Stimulated activated CD4-positive, alpha-beta T cell treated with anti-CD3 and anti-CD28 coated beads, Interleukin-12 subunit alpha, Interleukin-12 subunit beta, amount 100 ng/mL, for 48 hours (primary cell): ENCODE results near the gene COQ10B.
"Not testable (repeated sequence)": the region's sequence is repeated elsewhere in the genome, so short reads cannot be mapped to it uniquely, and the experiment has no call there.

ENCODE experiments used
- DNase-seq, 3 donors: peaks; one replicate each; pipeline ENCODE4 v3.0.0-alpha.2; 2020; ENCODE audit warnings: low read depth in 2 of 3, low spot score in 1 of 3

COQ10B gene

DNA sequence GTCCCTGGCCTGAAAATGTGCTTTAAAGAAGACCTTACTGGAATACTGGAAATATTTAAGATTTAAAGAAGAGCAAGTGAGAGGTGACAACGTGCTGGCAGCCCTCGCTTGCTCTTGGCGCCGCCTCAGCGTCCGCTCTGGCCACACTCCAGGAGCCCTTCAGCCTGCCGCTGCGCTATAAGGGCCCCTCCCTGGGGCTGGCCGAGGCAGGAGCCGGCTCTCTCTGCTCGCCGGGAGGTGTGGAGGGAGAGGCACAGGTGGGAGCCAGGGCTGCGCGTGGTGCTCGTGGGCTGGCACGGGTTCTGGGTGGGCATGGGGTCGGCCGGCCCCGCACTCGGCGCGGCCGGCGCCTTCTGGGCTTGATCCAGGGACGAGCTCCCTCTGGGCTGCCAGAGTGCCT is 2.9 kb upstream of the COQ10B start:
- DNase-seq: no peak

DNA sequence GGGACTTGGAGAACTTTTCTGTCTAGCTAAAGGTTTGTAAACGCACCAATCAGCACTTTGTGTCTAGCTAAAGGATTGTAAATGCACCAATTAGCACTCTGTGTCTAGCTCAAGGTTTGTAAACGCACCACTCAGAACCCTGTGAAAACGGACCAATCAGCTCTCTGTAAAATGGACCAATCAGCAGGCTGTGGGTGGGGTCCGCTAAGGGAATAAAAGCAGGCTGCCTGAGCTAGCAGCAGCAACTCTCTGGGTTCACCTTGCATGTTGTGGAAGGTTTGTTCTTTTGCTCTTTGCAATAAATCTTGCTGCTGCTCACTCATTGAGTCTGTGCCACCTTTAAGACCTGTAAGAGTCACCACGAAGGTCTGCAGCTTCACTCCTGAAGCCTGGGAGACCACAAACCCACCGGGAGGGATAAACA is 2.4 kb upstream of the COQ10B start:
- DNase-seq: not testable (repeated sequence)

GRCh38 chr2:197452754-197453122 is 614 bp upstream of the COQ10B start:
- DNase-seq: no peak

GRCh38 chr2:197453914-197454398 is 604 bp downstream of the COQ10B start:
- no peak for DNase-seq

DNA sequence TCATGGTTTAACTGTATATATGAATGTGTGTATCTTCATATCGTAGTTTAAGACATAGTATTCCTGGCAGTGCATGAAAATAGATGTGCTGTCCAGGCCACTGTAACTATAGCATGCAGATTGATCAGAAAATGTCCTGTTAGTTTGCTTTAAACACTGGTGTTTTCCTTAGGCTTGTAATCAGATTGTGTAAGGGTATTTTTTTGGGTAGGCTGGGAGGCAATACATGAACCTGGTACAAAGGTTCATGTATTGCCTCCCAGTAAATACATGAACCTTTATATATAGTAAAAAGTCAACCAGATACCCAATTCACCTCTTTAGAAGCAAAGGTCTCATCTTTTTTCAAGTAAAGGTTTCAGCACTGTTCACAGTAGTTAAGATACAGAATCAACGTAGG is 1.6 kb downstream of the COQ10B start:
- no peak for DNase-seq

DNA sequence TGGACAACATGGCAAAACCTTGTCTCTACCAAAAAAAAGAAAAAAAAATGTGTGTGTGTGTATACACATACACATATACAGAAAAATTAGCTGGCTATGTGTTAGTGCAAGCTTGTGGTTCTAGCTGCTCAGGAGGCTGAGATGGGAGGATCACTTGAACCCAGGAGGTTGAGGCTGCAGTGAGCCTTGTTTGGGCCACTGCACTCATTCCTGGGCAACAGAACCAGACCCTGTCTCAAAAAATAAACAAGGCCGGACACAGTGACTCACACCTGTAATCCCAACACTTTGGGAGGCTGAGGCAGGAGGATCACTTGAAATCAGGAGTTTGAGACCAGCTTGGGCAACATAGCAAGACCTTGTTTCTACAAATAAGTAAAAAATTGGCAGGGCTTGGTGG is 2.1 kb downstream of the COQ10B start:
- no peak for DNase-seq

DNA sequence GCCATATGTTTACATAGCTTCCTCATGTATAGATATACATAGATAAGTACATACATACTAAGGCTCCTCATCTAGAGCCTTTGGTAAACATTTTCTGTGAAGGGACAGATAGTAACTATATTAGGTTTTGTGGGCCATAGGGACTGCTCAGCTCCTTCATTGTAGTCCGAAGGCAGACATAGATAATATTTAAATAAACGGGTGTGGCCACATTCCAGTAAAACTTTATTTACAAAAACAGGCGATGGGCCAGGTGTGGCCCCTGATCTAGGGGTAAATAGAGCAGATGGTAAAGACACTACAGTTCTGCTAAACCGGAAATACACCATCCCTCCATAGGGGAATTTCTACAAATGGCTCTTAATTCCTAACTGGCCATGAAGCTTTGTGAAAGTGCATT is 7.3 kb downstream of the COQ10B start:
- DNase-seq: no peak

- DNase-seq: no peak
Measured at GRCh38 chr2:197461057-197461456, 7.7 kb downstream of the COQ10B start.

DNA sequence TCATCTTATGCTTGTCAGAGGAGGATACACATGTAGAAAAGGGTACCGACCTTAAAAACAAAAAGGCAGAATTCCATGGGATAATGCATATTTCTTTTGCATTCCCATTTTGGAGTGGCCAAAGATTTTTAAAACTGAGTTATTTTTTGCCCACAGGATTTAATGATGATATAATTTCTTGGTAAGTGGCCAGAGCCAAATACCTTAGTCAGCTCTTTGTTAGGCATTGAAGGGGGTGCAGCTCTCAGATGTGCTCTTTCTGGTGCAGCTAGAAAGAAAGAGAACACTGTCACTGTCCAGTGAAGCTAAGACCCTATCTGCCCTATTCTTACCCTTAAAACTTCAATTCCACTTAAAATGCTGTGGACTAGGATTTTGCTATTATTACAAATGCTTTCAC is 10.8 kb downstream of the COQ10B start:
- no peak for DNase-seq

- DNase-seq: no peak
Measured at GRCh38 chr2:197472166-197472565, 18.8 kb downstream of the COQ10B start.

DNA sequence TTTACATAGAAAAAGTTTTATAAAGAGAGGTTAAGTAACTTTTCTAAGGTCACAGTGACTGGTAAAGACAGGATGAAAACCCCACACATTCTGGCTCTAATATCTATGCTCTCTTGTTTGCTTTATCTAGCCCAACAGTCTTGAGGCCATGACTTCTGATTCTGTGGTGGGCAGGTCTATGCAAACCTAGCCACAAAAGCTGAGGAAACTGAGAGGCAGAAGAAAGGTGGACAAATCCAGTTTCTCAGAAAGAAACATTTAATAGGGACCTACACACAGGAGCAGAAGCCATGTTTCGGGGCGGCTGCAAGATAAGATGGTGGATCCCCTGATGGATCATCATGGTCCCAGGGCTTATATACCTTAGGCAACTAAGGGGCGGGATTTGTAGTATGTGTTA is 24.4 kb downstream of the COQ10B start:
- no peak for DNase-seq

- no peak for DNase-seq
Measured at GRCh38 chr2:197480165-197481036, 27.0 kb downstream of the COQ10B start.

DNA sequence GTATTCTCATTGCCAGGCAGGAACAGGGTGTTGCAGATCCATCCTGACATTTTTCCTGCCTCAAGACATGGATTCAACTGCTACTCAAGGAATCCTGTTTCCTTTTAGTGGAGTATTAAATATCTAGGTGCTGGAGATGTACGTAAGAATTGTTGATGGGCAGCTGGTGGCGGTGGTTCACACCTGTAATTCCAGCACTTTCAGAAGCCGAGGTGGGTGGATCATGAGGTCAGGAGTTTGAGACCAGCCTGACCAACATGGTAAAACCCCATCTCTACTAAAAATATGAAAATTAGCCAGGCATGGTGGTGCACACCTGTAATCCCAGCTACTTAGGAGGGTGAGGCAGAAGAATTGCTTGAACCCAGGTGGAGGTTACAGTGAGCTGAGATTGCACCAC is 30.9 kb downstream of the COQ10B start:
- not testable (repeated sequence) for DNase-seq

GRCh38 chr2:197486175-197486574 is 32.8 kb downstream of the COQ10B start:
- DNase-seq: no peak

- DNase-seq: no peak
Measured at GRCh38 chr2:197487385-197487784, 34.0 kb downstream of the COQ10B start.

- no peak for DNase-seq
Measured at GRCh38 chr2:197495433-197496134, 42.2 kb downstream of the COQ10B start.

- no peak for DNase-seq
Measured at GRCh38 chr2:197496695-197497094, 43.3 kb downstream of the COQ10B start.

- no peak for DNase-seq
Measured at GRCh38 chr2:197497326-197497725, 44.0 kb downstream of the COQ10B start.

DNA sequence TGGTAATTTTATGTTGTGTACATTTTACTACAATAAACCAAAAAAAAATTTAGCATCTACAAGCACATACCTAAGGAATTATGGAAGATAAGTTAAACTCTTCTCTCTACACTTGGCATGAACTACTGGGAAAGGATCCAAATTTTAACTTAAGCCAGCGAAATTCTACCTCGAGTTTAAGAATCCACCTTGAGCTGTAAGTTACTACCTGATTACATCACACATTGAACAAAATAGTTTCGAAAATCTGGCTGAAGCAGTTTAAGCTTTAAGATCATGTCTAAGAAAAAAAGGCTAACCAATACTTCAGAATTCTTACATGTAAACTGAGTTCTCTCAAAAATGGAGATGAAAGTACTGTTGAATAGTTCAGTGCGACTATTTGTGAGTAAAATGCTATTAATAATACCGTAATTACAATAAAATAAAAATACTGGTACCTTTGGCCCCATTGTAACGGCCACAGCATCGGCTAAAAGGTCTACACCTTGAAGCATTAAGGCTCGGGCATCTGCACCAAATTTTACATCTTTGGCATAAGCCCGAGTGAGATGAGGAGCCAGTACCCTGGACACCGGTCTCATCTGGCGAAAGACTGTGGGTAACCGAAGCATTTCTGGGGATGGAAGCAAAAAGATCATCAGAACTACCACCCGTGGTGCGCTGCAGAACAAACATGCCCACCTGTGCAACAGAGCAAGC is 45.0 kb downstream of the COQ10B start:
- DNase-seq: no peak

- peak in 2 of 3 donors; percentile 28 to 35 for DNase-seq
Measured at GRCh38 chr2:197498937-197499593, 45.7 kb downstream of the COQ10B start.
